ENCODE data around the gene ARSG.

DNA sequence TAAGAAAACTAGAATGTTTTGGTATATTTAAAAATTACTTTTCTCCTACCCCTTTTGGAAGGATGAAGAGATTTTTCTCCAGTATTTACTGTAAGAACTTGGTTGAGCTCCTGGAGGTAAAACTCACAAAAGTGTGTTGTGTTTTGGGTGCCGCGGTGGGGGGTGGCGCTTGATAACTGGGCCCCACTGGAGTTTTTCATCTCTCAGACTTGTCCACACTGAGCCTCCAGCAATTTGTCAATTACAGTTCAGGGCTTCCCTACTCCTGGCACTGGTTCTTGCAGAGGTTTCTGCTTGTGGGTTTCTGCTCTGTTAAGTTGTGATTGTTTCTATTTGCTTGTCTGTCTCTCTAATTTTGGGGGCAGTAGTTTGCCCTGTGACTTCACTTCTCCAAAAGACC is 126.0 kb downstream of the ARSG start:
- TF ChIP-seq ZNF274 (IDR thresholded peaks at IDR 0.05; ENCODE audit: low read length): no peak
- TF ChIP-seq ZNF274 (tag by site-specific recombination; IDR thresholded peaks at IDR 0.05; ENCODE audit: borderline replicate concordance): no peak
- TF ChIP-seq, protein P1, sequence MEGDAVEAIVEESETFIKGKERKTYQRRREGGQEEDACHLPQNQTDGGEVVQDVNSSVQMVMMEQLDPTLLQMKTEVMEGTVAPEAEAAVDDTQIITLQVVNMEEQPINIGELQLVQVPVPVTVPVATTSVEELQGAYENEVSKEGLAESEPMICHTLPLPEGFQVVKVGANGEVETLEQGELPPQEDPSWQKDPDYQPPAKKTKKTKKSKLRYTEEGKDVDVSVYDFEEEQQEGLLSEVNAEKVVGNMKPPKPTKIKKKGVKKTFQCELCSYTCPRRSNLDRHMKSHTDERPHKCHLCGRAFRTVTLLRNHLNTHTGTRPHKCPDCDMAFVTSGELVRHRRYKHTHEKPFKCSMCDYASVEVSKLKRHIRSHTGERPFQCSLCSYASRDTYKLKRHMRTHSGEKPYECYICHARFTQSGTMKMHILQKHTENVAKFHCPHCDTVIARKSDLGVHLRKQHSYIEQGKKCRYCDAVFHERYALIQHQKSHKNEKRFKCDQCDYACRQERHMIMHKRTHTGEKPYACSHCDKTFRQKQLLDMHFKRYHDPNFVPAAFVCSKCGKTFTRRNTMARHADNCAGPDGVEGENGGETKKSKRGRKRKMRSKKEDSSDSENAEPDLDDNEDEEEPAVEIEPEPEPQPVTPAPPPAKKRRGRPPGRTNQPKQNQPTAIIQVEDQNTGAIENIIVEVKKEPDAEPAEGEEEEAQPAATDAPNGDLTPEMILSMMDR (tag by site-specific recombination; IDR thresholded peaks at IDR 0.05): no peak
- TF ChIP-seq, protein P2, sequence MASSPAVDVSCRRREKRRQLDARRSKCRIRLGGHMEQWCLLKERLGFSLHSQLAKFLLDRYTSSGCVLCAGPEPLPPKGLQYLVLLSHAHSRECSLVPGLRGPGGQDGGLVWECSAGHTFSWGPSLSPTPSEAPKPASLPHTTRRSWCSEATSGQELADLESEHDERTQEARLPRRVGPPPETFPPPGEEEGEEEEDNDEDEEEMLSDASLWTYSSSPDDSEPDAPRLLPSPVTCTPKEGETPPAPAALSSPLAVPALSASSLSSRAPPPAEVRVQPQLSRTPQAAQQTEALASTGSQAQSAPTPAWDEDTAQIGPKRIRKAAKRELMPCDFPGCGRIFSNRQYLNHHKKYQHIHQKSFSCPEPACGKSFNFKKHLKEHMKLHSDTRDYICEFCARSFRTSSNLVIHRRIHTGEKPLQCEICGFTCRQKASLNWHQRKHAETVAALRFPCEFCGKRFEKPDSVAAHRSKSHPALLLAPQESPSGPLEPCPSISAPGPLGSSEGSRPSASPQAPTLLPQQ (tag by site-specific recombination; IDR thresholded peaks at IDR 0.05): no peak
- no peak for TF ChIP-seq ZNF514 (tag by site-specific recombination; IDR thresholded peaks at IDR 0.05)
- TF ChIP-seq ZNF146 (tag by site-specific recombination; IDR thresholded peaks at IDR 0.05): no peak
- no peak for TF ChIP-seq ZSCAN30 (tag by site-specific recombination; IDR thresholded peaks at IDR 0.05)
- TF ChIP-seq, protein P3, sequence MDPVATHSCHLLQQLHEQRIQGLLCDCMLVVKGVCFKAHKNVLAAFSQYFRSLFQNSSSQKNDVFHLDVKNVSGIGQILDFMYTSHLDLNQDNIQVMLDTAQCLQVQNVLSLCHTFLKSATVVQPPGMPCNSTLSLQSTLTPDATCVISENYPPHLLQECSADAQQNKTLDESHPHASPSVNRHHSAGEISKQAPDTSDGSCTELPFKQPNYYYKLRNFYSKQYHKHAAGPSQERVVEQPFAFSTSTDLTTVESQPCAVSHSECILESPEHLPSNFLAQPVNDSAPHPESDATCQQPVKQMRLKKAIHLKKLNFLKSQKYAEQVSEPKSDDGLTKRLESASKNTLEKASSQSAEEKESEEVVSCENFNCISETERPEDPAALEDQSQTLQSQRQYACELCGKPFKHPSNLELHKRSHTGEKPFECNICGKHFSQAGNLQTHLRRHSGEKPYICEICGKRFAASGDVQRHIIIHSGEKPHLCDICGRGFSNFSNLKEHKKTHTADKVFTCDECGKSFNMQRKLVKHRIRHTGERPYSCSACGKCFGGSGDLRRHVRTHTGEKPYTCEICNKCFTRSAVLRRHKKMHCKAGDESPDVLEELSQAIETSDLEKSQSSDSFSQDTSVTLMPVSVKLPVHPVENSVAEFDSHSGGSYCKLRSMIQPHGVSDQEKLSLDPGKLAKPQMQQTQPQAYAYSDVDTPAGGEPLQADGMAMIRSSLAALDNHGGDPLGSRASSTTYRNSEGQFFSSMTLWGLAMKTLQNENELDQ (tag by site-specific recombination; IDR thresholded peaks at IDR 0.05; ENCODE audit: low read depth): no peak
- TF ChIP-seq, protein P4, sequence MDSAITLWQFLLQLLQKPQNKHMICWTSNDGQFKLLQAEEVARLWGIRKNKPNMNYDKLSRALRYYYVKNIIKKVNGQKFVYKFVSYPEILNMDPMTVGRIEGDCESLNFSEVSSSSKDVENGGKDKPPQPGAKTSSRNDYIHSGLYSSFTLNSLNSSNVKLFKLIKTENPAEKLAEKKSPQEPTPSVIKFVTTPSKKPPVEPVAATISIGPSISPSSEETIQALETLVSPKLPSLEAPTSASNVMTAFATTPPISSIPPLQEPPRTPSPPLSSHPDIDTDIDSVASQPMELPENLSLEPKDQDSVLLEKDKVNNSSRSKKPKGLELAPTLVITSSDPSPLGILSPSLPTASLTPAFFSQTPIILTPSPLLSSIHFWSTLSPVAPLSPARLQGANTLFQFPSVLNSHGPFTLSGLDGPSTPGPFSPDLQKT (IDR thresholded peaks at IDR 0.05; ENCODE audit: borderline replicate concordance, low read depth, low read length): no peak
- TF ChIP-seq SP3 (tag by site-specific recombination; IDR thresholded peaks at IDR 0.05): no peak
- no peak for TF ChIP-seq ZNF792 (tag by site-specific recombination; IDR thresholded peaks at IDR 0.05)
- no peak for TF ChIP-seq ZNF776 (tag by site-specific recombination; IDR thresholded peaks at IDR 0.05; ENCODE audit: borderline replicate concordance)
